Activated CD4-positive, alpha-beta memory T cell treated with anti-CD3 and anti-CD28 coated beads, Interleukin-2, amount 10 ng/mL, durations not matched to agents 7 days and 5 days (primary cell): ENCODE data around the gene TDP2. TPM values are rescaled to one million over a fixed set of nuclear protein-coding genes. Genes with fewer than 3 reads are reported as not detected.

Source experiments
- CTCF ChIA-PET: fragments of 350-600 bp; sonication (Branson Sonifier 250); formaldehyde crosslinking; loops from one replicate; lab custom pipeline; 2021; ENCODE audit warnings: antibody characterized with exemption, inconsistent platforms; lab: Charles Lee
- POLR2A ChIA-PET: fragments of 350-600 bp; sonication (Branson Sonifier 250); formaldehyde crosslinking; loops from one replicate; lab custom pipeline; 2021; ENCODE audit warnings: antibody characterized with exemption; lab: Charles Lee
- DNase-seq: peaks from one replicate; pipeline ENCODE4 v3.0.0-alpha.2; 2020
- H3K27ac Mint-ChIP-seq: one replicate; pipeline ENCODE4 v1.8.0; 2021; ENCODE audit warnings: mild to moderate bottlenecking, mixed read lengths
- H3K27me3 Mint-ChIP-seq: one replicate; pipeline ENCODE4 v1.8.0; 2021; ENCODE audit warnings: mixed read lengths
- H3K36me3 Mint-ChIP-seq: one replicate; pipeline ENCODE4 v1.8.0; 2021; ENCODE audit warnings: low read depth, mixed read lengths
- H3K4me1 Mint-ChIP-seq: one replicate; pipeline ENCODE4 v1.8.0; 2021; ENCODE audit warnings: mixed read lengths
- H3K4me3 Mint-ChIP-seq: one replicate; pipeline ENCODE4 v1.8.0; 2021; ENCODE audit warnings: mild to moderate bottlenecking, mixed read lengths
- H3K9me3 Mint-ChIP-seq: one replicate; pipeline ENCODE4 v1.8.0; 2021; ENCODE audit warnings: mixed read lengths
- total RNA-seq, 2 experiments: library from RNA; stranded (reverse); gene quantifications; one replicate each; pipeline ENCODE4 v1.2.3, GENCODE V29; 2021

TDP2 gene
- total RNA-seq, 2 experiments from 2014 or later = 43.8 to 45.4 TPM

DNA sequence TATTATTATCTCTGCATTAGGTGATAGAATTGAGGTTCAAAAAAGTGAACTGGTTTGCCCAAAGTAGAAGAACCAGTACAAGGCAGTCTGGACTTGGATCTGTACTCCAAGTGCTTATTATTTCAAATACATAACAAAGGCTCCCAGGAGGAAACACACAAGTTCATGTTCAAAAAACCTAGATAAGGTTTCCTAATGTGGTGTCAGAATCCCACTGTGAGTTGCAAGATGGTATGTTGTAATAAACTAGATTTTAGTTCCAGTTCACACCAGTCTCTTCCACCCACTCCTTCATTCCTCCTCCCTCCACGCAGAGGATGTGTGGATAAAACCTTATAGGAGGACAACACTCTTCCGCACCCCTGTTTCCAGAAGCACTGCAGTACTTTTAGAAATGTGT, 63.5 kb downstream of the TDP2 start:
- Mint-ChIP-seq H3K27me3 (no peaks in the 10 kb centered on the region), H3K9me3 (no peaks in the 10 kb centered on the region), H3K36me3 (no peaks in the 10 kb centered on the region), H3K27ac (no peak overlapping the region), H3K4me3 (no peak overlapping the region), H3K4me1 (no peaks in the 10 kb centered on the region)
- no peak for DNase-seq
- POLR2A ChIA-PET = no interaction called here
- CTCF ChIA-PET = no interaction called here

DNA sequence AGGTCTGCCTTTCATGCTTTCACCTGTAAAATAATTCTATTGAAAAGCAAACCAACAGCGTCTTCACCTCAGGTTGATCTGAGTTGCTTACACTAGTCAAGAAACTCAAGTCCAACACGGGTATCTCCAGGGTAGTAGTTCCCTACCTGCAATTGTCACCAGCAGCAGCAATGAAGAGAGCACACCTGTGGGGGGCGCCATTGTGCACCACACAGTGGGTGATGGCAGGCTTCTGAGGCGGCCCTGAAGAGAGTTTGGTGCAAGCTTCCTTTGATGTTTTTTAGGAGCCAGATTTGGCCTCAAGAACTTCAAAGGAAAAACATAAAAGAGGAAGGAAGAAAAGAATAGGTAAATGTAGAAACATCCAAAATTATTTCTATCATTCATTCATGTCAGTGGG, 65.8 kb downstream of the TDP2 start:
- H3K27me3 Mint-ChIP-seq = no peaks in the 10 kb centered on the region
- ChIA-PET POLR2A (no interaction called here), CTCF (no interaction called here)
- no peaks in the 10 kb centered on the region for H3K36me3 Mint-ChIP-seq
- H3K9me3 Mint-ChIP-seq = no peaks in the 10 kb centered on the region
- H3K4me3 Mint-ChIP-seq = no peak overlapping the region
- no peak overlapping the region for H3K27ac Mint-ChIP-seq
- DNase-seq = no peak
- no peaks in the 10 kb centered on the region for H3K4me1 Mint-ChIP-seq

Other genes starting within 250 kb of the TDP2 start
- under 1 TPM; 0.18 to 0.20 TPM for gene GPLD1, start 177.3 kb downstream of the TDP2 start, total RNA-seq
- 1 to 10 TPM; 2.5 to 3.7 TPM for gene ALDH5A1, start 171.9 kb downstream of the TDP2 start, total RNA-seq
- gene KIAA0319, start 20.7 kb downstream of the TDP2 start, total RNA-seq = under 1 TPM in 1 of 2 experiments, not detected in 1; 0.10 TPM
- gene ACOT13, start 178 bp upstream of the TDP2 start, total RNA-seq = 10 to 100 TPM; 19.9 to 21.1 TPM
- gene C6orf62, start 52.3 kb upstream of the TDP2 start, total RNA-seq = 100 to 1,000 TPM; 155 to 156 TPM
- gene GMNN, start 108.0 kb upstream of the TDP2 start, total RNA-seq = 10 to 100 TPM; 67.6 to 69.0 TPM
- gene ARMH2, start 132.0 kb upstream of the TDP2 start, total RNA-seq = 1 to 10 TPM; 1.2 to 1.5 TPM